OCI-LY3 (cell line): ENCODE results near the gene E2F2.

Source experiments
- H2AFZ ChIP-seq: fragments of 200-600, 300-600 bp; shearing (Covaris generic); 2 replicates; pipeline ENCODE4 v1.6.0; 2014; ENCODE audit warnings: antibody characterized with exemption, low read depth, low read length
- H3K27ac ChIP-seq: fragments of 200-600, 300-600 bp; sonication (generic); 2 replicates; pipeline ENCODE4 v1.5.1; 2014; ENCODE audit warnings: mild to moderate bottlenecking, low read length, moderate library complexity, mixed read lengths
- H3K27me3 ChIP-seq: fragments of 200-600, 300-600 bp; sonication (generic); 2 replicates; pipeline ENCODE4 v1.6.1; 2014; ENCODE audit warnings: low read depth, low read length, mixed read lengths
- H3K36me3 ChIP-seq: fragments of 200-600, 300-600 bp; sonication (generic); replicated peaks from 2 replicates; pipeline ENCODE3; 2014; ENCODE audit warnings: low read depth, low read length, mixed read lengths
- H3K4me1 ChIP-seq: fragments of 300-600, 200-600 bp; sonication (generic); 2 replicates; pipeline ENCODE4 v1.6.1; 2014; ENCODE audit warnings: low read length, mixed read lengths
- H3K4me2 ChIP-seq: fragments of 200-600, 300-600 bp; sonication (generic); 2 replicates; pipeline ENCODE4 v1.6.1; 2014; ENCODE audit warnings: low read length, mixed read lengths
- H3K4me3 ChIP-seq: fragments of 300-600, 200-600 bp; sonication (generic); 2 replicates; pipeline ENCODE4 v1.5.1; 2014; ENCODE audit warnings: antibody characterized with exemption, mild to moderate bottlenecking, low read length, moderate library complexity
- H3K79me2 ChIP-seq: fragments of 300-600, 200-600 bp; shearing (Covaris generic); 2 replicates; pipeline ENCODE4 v1.6.1; 2014; ENCODE audit warnings: mild to moderate bottlenecking, low read length, mixed read lengths
- H3K9ac ChIP-seq: fragments of 300-600, 200-600 bp; shearing (Covaris generic); 2 replicates; pipeline ENCODE4 v1.6.0; 2014; ENCODE audit warnings: mild to moderate bottlenecking, low read length, moderate library complexity
- H3K9me3 ChIP-seq: fragments of 200-600, 300-600 bp; shearing (Covaris generic); 2 replicates; pipeline ENCODE4 v1.6.1; 2014; ENCODE audit warnings: low read length, mixed read lengths; ENCODE audit not compliant: insufficient read depth
- H4K20me1 ChIP-seq: fragments of 200-600, 300-600 bp; sonication (generic); 2 replicates; pipeline ENCODE4 v1.6.1; 2016; ENCODE audit warnings: low read length, mixed read lengths; ENCODE audit not compliant: insufficient read depth
- EZH2phosphoT487 ChIP-seq: fragments of 200-600 bp; shearing (Covaris generic); IDR thresholded peaks from 2 replicates; pipeline ENCODE4 v1.6.1; 2018; ENCODE audit warnings: antibody characterized with exemption, mixed run types, low read depth
- TF ChIP-seq, protein P1 (sequence below): fragments of 200-600, 300-600 bp; sonication (generic); IDR thresholded peaks from 2 replicates; pipeline ENCODE4 v1.5.1; 2014; ENCODE audit warnings: antibody characterized with exemption, low read length, low read depth

E2F2 gene

DNA sequence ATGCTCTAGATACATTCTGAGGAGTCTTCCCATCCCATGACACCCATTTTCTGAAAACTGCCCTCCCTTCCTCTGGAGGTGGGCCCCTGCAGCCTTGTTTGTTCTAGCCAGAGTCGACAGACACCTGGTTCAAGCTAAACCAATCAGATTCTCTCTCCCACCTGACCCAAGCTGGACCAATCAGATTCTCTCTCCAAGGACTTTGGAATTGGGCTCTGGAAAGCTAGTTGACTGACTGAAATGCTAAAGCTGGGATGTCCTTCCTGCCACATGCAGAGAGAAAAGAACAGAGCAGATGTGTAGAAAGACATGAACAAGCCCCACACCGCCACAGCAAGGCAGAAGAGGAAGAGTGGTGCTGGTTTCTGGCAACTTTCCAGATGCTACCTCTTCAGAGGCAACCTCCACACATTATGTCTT is 71.7 kb downstream of the E2F2 start:
- no peaks in the 10 kb centered on the region for H3K79me2 ChIP-seq
- 0 out of 2 replicates have a peak, but pooled peaks cover 12% of the 10 kb centered on the region for H3K27me3 ChIP-seq
- H3K4me3 ChIP-seq: no peak overlapping the region
- no peaks in the 10 kb centered on the region for H4K20me1 ChIP-seq
- no peaks in the 10 kb centered on the region for H3K4me1 ChIP-seq
- no peak overlapping the region for H3K27ac ChIP-seq
- TF ChIP-seq, protein P1, sequence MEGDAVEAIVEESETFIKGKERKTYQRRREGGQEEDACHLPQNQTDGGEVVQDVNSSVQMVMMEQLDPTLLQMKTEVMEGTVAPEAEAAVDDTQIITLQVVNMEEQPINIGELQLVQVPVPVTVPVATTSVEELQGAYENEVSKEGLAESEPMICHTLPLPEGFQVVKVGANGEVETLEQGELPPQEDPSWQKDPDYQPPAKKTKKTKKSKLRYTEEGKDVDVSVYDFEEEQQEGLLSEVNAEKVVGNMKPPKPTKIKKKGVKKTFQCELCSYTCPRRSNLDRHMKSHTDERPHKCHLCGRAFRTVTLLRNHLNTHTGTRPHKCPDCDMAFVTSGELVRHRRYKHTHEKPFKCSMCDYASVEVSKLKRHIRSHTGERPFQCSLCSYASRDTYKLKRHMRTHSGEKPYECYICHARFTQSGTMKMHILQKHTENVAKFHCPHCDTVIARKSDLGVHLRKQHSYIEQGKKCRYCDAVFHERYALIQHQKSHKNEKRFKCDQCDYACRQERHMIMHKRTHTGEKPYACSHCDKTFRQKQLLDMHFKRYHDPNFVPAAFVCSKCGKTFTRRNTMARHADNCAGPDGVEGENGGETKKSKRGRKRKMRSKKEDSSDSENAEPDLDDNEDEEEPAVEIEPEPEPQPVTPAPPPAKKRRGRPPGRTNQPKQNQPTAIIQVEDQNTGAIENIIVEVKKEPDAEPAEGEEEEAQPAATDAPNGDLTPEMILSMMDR: no peak
- no peak for TF ChIP-seq EZH2phosphoT487
- H3K9me3 ChIP-seq: no peaks in the 10 kb centered on the region
- H2AFZ ChIP-seq: no peak overlapping the region
- H3K9ac ChIP-seq: no peak overlapping the region
- no peak overlapping the region for H3K4me2 ChIP-seq
- H3K36me3 ChIP-seq: no peaks in the 10 kb centered on the region
